Measurements from ENCODE around the gene FAT4.

FAT4 gene

GRCh38 chr4:125319311-125319710 is 4.6 kb downstream of the FAT4 start:
- no peak for DNase-seq

GRCh38 chr4:125321709-125322365 is 7.1 kb downstream of the FAT4 start:
- DNase-seq = no peak

- DNase-seq = no peak
Observed at GRCh38 chr4:125322366-125322730, 7.6 kb downstream of the FAT4 start.

- DNase-seq = no peak
Observed at GRCh38 chr4:125323654-125324053, 8.9 kb downstream of the FAT4 start.

GRCh38 chr4:125325733-125326132 is 11.0 kb downstream of the FAT4 start:
- no peak for DNase-seq

GRCh38 chr4:125331116-125331515 is 16.4 kb downstream of the FAT4 start:
- no peak for DNase-seq

- no peak for DNase-seq
Observed at GRCh38 chr4:125334926-125335325, 20.2 kb downstream of the FAT4 start.

- DNase-seq = no peak
Observed at GRCh38 chr4:125338814-125339213, 24.1 kb downstream of the FAT4 start.

- DNase-seq = no peak
Observed at GRCh38 chr4:125344198-125344597, 29.4 kb downstream of the FAT4 start.

GRCh38 chr4:125346616-125347015 is 31.9 kb downstream of the FAT4 start:
- DNase-seq = no peak

- no peak for DNase-seq
Observed at GRCh38 chr4:125350470-125351135, 35.8 kb downstream of the FAT4 start.

- DNase-seq = no peak
Observed at GRCh38 chr4:125352521-125352920, 37.8 kb downstream of the FAT4 start.

GRCh38 chr4:125353131-125353530 is 38.4 kb downstream of the FAT4 start:
- no peak for DNase-seq

GRCh38 chr4:125355791-125356190 is 41.0 kb downstream of the FAT4 start:
- no peak for DNase-seq

GRCh38 chr4:125357675-125358074 is 42.9 kb downstream of the FAT4 start:
- DNase-seq = no peak

- no peak for DNase-seq
Observed at GRCh38 chr4:125358453-125358852, 43.7 kb downstream of the FAT4 start.

GRCh38 chr4:125359363-125359762 is 44.6 kb downstream of the FAT4 start:
- DNase-seq = no peak

- no peak for DNase-seq
Observed at GRCh38 chr4:125359960-125360634, 45.3 kb downstream of the FAT4 start.

- no peak for DNase-seq
Observed at GRCh38 chr4:125360727-125361126, 46.0 kb downstream of the FAT4 start.
